Neural cell (in vitro differentiated cells): Measurements from ENCODE around the gene OTOG. TPM values are rescaled to one million over a fixed set of nuclear protein-coding genes. Genes with fewer than 3 reads are reported as not detected.

Source experiments
- H2AFZ ChIP-seq: fragments of 200-600, 300-800 bp; sonication (generic), shearing (Covaris generic); 2 replicates; pipeline ENCODE4 v1.6.0; 2014; ENCODE audit warnings: low read depth, mild to moderate bottlenecking, antibody characterized with exemption, low read length, moderate library complexity
- H3F3A ChIP-seq: fragments of 200-600 bp; shearing (Covaris generic); 2 replicates; pipeline ENCODE4 v1.6.1; 2016; ENCODE audit warnings: mild to moderate bottlenecking, moderate library complexity, mixed read lengths, antibody characterized with exemption, low read length; ENCODE audit not compliant: insufficient read depth, poor library complexity, severe bottlenecking
- H3K27ac ChIP-seq: fragments of 200-600, 300-800 bp; sonication (generic), shearing (Covaris generic); 2 replicates; pipeline ENCODE4 v1.5.1; 2014; ENCODE audit warnings: mild to moderate bottlenecking, low read length, moderate library complexity
- H3K27me3 ChIP-seq: fragments of 300-800, 200-600 bp; sonication (generic), shearing (Covaris generic); 2 replicates; pipeline ENCODE4 v1.6.0; 2014; ENCODE audit warnings: mild to moderate bottlenecking, low read depth, low read length, moderate library complexity; ENCODE audit not compliant: insufficient read depth
- H3K36me3 ChIP-seq: fragments of 300-800, 200-600 bp; sonication (generic), shearing (Covaris generic); 2 replicates; pipeline ENCODE4 v1.5.1; 2014; ENCODE audit warnings: mild to moderate bottlenecking, antibody characterized with exemption, low read length, moderate library complexity; ENCODE audit not compliant: insufficient read depth
- H3K4me2 ChIP-seq: fragments of 300-800, 200-600 bp; sonication (generic), shearing (Covaris generic); 2 replicates; pipeline ENCODE4 v1.6.0; 2014; ENCODE audit warnings: mild to moderate bottlenecking, low read length
- H3K4me3 ChIP-seq: fragments of 300-800, 200-600 bp; sonication (generic), shearing (Covaris generic); 2 replicates; pipeline ENCODE4 v1.5.1; 2014; ENCODE audit warnings: mild to moderate bottlenecking, low read length, moderate library complexity
- H3K79me2 ChIP-seq: fragments of 200-600 bp; shearing (Covaris generic); replicated peaks from 2 replicates; pipeline ENCODE4 v1.6.0; 2014; ENCODE audit warnings: mild to moderate bottlenecking, low read length, moderate library complexity; ENCODE audit not compliant: insufficient read depth
- H3K9ac ChIP-seq: fragments of 300-800, 200-600 bp; sonication (generic), shearing (Covaris generic); 2 replicates; pipeline ENCODE4 v1.6.1; 2016; ENCODE audit warnings: mild to moderate bottlenecking, low read length, mixed read lengths
- H3K9me2 ChIP-seq: fragments of 200-600 bp; shearing (Covaris generic); 2 replicates; pipeline ENCODE4 v1.6.1; 2016; ENCODE audit warnings: mild to moderate bottlenecking, low read length, mixed read lengths; ENCODE audit not compliant: insufficient read depth
- H3K9me3 ChIP-seq: fragments of 200-600, 300-800 bp; sonication (generic), shearing (Covaris generic); 2 replicates; pipeline ENCODE4 v1.6.1; 2016; ENCODE audit warnings: mild to moderate bottlenecking, mixed run types, low read length, moderate library complexity, mixed read lengths
- H4K20me1 ChIP-seq: fragments of 200-600 bp; shearing (Covaris generic); 2 replicates; pipeline ENCODE4 v1.6.1; 2016; ENCODE audit warnings: mild to moderate bottlenecking, mixed run types; ENCODE audit not compliant: insufficient read depth
- EZH2 ChIP-seq: fragments of 200-600, 300-800 bp; shearing (Covaris generic), sonication (generic); IDR thresholded peaks from 2 replicates; pipeline ENCODE4 v1.6.1; 2014; ENCODE audit warnings: antibody characterized with exemption, low read length, borderline replicate concordance, mild to moderate bottlenecking; ENCODE audit not compliant: insufficient read depth, poor library complexity, severe bottlenecking
- MXI1 ChIP-seq: fragments of 450-650 bp; conservative IDR thresholded peaks from 2 replicates; pipeline ENCODE4 v1.6.1; 2014; ENCODE audit warnings: antibody characterized with exemption, mild to moderate bottlenecking; ENCODE audit not compliant: poor library complexity, severe bottlenecking
- RAD21 ChIP-seq: fragments of 450-650 bp; conservative IDR thresholded peaks from 2 replicates; pipeline ENCODE4 v1.6.1; 2014; ENCODE audit warnings: antibody characterized with exemption, mild to moderate bottlenecking, moderate library complexity
- REST ChIP-seq: IDR thresholded peaks from 2 replicates; pipeline ENCODE4 v1.6.1; 2012; ENCODE audit warnings: borderline replicate concordance
- SMC3 ChIP-seq: fragments of 450-650 bp; conservative IDR thresholded peaks from 2 replicates; pipeline ENCODE4 v1.6.1; 2014; ENCODE audit warnings: antibody characterized with exemption, mild to moderate bottlenecking, moderate library complexity; ENCODE audit not compliant: poor library complexity
- TAF1 ChIP-seq: IDR thresholded peaks from 2 replicates; pipeline ENCODE4 v1.6.1; 2012; ENCODE audit warnings: low read depth
- polyA plus RNA-seq: library from polyadenylated mRNA; depleted of rRNA; stranded (reverse); fragments of >200 nt; gene quantifications from 2 replicates; pipeline ENCODE4 v1.2.3, GENCODE V29; 2014
- TF ChIP-seq, protein P1 (sequence below): fragments of 450-650 bp; IDR thresholded peaks from 2 replicates; pipeline ENCODE4 v1.5.1; 2014; ENCODE audit warnings: antibody characterized with exemption, mild to moderate bottlenecking, moderate library complexity; ENCODE audit not compliant: poor library complexity, severe bottlenecking

OTOG gene
- polyA plus RNA-seq, 1 donor from 2014 or later = not detected

DNA sequence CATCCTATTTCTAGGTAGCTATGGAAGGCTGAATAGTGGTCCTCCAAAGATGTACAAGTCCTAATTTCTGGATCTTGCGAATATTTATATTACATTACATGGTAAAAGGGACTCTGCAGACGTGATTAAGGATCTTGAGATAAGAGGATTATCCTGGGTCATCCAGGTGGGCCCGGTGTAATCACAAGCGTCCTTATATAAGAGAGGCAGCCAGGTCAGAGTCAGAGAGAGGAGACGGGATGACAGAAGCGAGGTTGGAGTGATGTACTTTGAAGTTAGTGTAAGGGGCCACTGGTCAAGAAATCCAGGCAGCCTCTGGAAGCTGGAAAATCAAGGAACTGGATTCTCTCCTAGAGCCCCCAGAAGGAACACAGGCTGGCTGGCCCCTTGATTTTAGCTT, 102.2 kb downstream of the OTOG start:
- TF ChIP-seq, protein P1, sequence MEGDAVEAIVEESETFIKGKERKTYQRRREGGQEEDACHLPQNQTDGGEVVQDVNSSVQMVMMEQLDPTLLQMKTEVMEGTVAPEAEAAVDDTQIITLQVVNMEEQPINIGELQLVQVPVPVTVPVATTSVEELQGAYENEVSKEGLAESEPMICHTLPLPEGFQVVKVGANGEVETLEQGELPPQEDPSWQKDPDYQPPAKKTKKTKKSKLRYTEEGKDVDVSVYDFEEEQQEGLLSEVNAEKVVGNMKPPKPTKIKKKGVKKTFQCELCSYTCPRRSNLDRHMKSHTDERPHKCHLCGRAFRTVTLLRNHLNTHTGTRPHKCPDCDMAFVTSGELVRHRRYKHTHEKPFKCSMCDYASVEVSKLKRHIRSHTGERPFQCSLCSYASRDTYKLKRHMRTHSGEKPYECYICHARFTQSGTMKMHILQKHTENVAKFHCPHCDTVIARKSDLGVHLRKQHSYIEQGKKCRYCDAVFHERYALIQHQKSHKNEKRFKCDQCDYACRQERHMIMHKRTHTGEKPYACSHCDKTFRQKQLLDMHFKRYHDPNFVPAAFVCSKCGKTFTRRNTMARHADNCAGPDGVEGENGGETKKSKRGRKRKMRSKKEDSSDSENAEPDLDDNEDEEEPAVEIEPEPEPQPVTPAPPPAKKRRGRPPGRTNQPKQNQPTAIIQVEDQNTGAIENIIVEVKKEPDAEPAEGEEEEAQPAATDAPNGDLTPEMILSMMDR = no peak
- TF ChIP-seq EZH2 = no peak
- TF ChIP-seq TAF1 = no peak
- no peak for TF ChIP-seq RAD21
- TF ChIP-seq MXI1 = no peak
- H2AFZ ChIP-seq = no peak overlapping the region
- H3K36me3 ChIP-seq = no peaks in the 10 kb centered on the region
- no peak overlapping the region for H3K27ac ChIP-seq
- H3K9me3 ChIP-seq = no peaks in the 10 kb centered on the region
- no peaks in the 10 kb centered on the region for H3K9me2 ChIP-seq
- no peaks in the 10 kb centered on the region for H4K20me1 ChIP-seq
- H3K4me2 ChIP-seq = no peak overlapping the region
- no peak overlapping the region for H3K9ac ChIP-seq
- no peaks in the 10 kb centered on the region for H3K27me3 ChIP-seq
- H3K4me3 ChIP-seq = no peak overlapping the region
- H3K79me2 ChIP-seq = no peaks in the 10 kb centered on the region
- H3F3A ChIP-seq = no peaks in the 10 kb centered on the region

DNA sequence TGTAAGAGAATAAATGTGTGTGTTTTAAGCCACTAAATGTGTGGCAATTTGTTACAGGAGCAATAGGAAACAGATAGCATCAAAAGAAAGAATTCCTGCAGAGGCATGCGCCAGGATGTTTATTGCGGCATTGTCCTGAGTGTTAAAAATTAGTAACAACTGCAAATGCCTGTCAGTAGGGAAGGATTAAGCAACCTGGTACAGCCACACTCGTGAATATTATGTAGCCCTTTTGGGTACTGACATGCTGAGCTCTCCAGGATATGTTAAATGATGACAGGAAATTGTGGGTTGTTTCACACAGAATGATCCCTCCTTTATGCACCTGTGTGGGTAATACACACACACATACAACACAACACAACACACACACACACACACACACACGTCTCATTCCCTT, 102.6 kb downstream of the OTOG start:
- Histone ChIP-seq H3K4me3 (no peak overlapping the region), H3F3A (no peaks in the 10 kb centered on the region), H2AFZ (no peak overlapping the region), H3K27me3 (no peaks in the 10 kb centered on the region), H3K9ac (no peak overlapping the region), H3K9me2 (no peaks in the 10 kb centered on the region), H4K20me1 (no peaks in the 10 kb centered on the region), H3K9me3 (no peaks in the 10 kb centered on the region), H3K36me3 (no peaks in the 10 kb centered on the region), H3K79me2 (no peaks in the 10 kb centered on the region), H3K27ac (no peak overlapping the region), H3K4me2 (no peak overlapping the region)
- TF ChIP-seq, protein P1 = no peak
- TF ChIP-seq REST (no peak), EZH2 (no peak), MXI1 (no peak), SMC3 (no peak)
